GM18951 (cell line): ENCODE measurements around the gene ZNF823.

Experiments
- POLR2A ChIP-seq: IDR thresholded peaks from 4 replicates; pipeline ENCODE4 v1.6.1; 2011; ENCODE audit warnings: mild to moderate bottlenecking; ENCODE audit not compliant: insufficient read length, insufficient read depth; ENCODE audit errors: extremely low read depth
- in situ Hi-C: fragments of 300-500 bp; cut with MboI; formaldehyde crosslinking; loops from one replicate; pipeline ENCODE4 v1.12.0; 2022; ENCODE audit warnings: low sequenced_read_pairs, mixed read lengths, inconsistent platforms; ENCODE audit not compliant: unreplicated experiment

ZNF823 gene

GRCh38 chr19:11763117-11763516, 24.4 kb upstream of the ZNF823 start:
- in situ Hi-C loops = no loop called here
- no peak for TF ChIP-seq POLR2A

- in situ Hi-C loops = no loop called here
- no peak for TF ChIP-seq POLR2A
Observed at GRCh38 chr19:11759805-11760204, 21.1 kb upstream of the ZNF823 start.

GRCh38 chr19:11756965-11757364, 18.2 kb upstream of the ZNF823 start:
- TF ChIP-seq POLR2A = no peak
- in situ Hi-C loops = no loop called here

GRCh38 chr19:11754663-11755062, 15.9 kb upstream of the ZNF823 start:
- no peak for TF ChIP-seq POLR2A
- in situ Hi-C loops = no loop called here

GRCh38 chr19:11752244-11752736, 13.5 kb upstream of the ZNF823 start:
- in situ Hi-C loops = no loop called here
- TF ChIP-seq POLR2A = no peak

GRCh38 chr19:11749751-11750150, 11.0 kb upstream of the ZNF823 start:
- no peak for TF ChIP-seq POLR2A
- in situ Hi-C loops = no loop called here

- TF ChIP-seq POLR2A = no peak
- in situ Hi-C loops = no loop called here
Observed at GRCh38 chr19:11747277-11747676, 8.5 kb upstream of the ZNF823 start.

GRCh38 chr19:11745869-11746268, 7.1 kb upstream of the ZNF823 start:
- TF ChIP-seq POLR2A = no peak
- in situ Hi-C loops = no loop called here

GRCh38 chr19:11737964-11738745, 591 bp downstream of the ZNF823 start:
- in situ Hi-C loops = no loop called here
- peak; percentile 56 for TF ChIP-seq POLR2A

GRCh38 chr19:11736696-11737095, 2.0 kb downstream of the ZNF823 start:
- no peak for TF ChIP-seq POLR2A

GRCh38 chr19:11735375-11735774, 3.4 kb downstream of the ZNF823 start:
- in situ Hi-C loops = no loop called here
- no peak for TF ChIP-seq POLR2A

More at GRCh38 chr19:11736696-11737095, 2.0 kb downstream of the ZNF823 start:
- in situ Hi-C loops = no loop called here

GRCh38 chr19:11729586-11729985, 9.2 kb downstream of the ZNF823 start:
- TF ChIP-seq POLR2A = no peak
- in situ Hi-C loops = no loop called here

GRCh38 chr19:11722414-11722813, 16.3 kb downstream of the ZNF823 start:
- no peak for TF ChIP-seq POLR2A
- in situ Hi-C loops = no loop called here

- no peak for TF ChIP-seq POLR2A
- in situ Hi-C loops = no loop called here
Observed at GRCh38 chr19:11721681-11722080, 17.1 kb downstream of the ZNF823 start.
